Cardiac fibroblast (primary cell): ENCODE results near the gene KCNQ5.

Experiments
- DNase-seq, 2 donors: peaks; one replicate each; pipeline versions ENCODE4 v3.0.0 to v3.0.0-alpha.2; 2010; ENCODE audit warnings: low read depth in 2 of 2
- H3K4me3 ChIP-seq, 2 donors: replicated peaks in 1 of 2; 1 replicate in 1 of 2; 2 replicates in 1 of 2; pipeline ENCODE4 v1.5.1; 2011; ENCODE audit warnings: low read depth in 2 of 2, low read length in 2 of 2, mild to moderate bottlenecking in 2 of 2, moderate library complexity in 1 of 2
- CTCF ChIP-seq: IDR thresholded peaks from one replicate; pipeline ENCODE4 v1.5.1; 2011; ENCODE audit warnings: low read depth, mild to moderate bottlenecking, low read length, inconsistent platforms

KCNQ5 gene

GRCh38 chr6:73236144-73236750 lies 614.4 kb downstream of the KCNQ5 start:
- no peak overlapping the region for H3K4me3 ChIP-seq
- no peak for TF ChIP-seq CTCF
- peak; percentile 83 to 96 for DNase-seq

GRCh38 chr6:73240730-73241129 lies 618.9 kb downstream of the KCNQ5 start:
- no peak overlapping the region for H3K4me3 ChIP-seq
- TF ChIP-seq CTCF: no peak
- DNase-seq: no peak

- no peak for TF ChIP-seq CTCF
- no peak overlapping the region for H3K4me3 ChIP-seq
- no peak for DNase-seq
Measured at GRCh38 chr6:73242001-73242400, 620.1 kb downstream of the KCNQ5 start.
